H1 (cell line): ENCODE results near the gene FGFBP1. TPM values are rescaled to one million over a fixed set of nuclear protein-coding genes. Genes with fewer than 3 reads are reported as not detected.

Experiments
- FOSL1 ChIP-seq: IDR thresholded peaks from 2 replicates; pipeline ENCODE4 v1.6.1; 2011; ENCODE audit warnings: mild to moderate bottlenecking, low read depth, low read length, moderate library complexity; ENCODE audit not compliant: insufficient read depth
- GTF2F1 ChIP-seq: IDR thresholded peaks from 2 replicates; pipeline ENCODE4 v1.6.1; 2012; ENCODE audit warnings: low read depth, low read length, improper control_type of control experiment, borderline replicate concordance
- KDM1A ChIP-seq: fragments of 200-600, 300-600 bp; sonication (generic); IDR thresholded peaks from 2 replicates; pipeline ENCODE4 v1.7.1; 2016; ENCODE audit warnings: mild to moderate bottlenecking, low read length, borderline replicate concordance
- POU5F1 ChIP-seq: IDR thresholded peaks from 2 replicates; pipeline ENCODE4 v1.6.1; 2011; ENCODE audit warnings: low read depth, mild to moderate bottlenecking, low read length, moderate library complexity
- SRF ChIP-seq: IDR thresholded peaks from 2 replicates; pipeline ENCODE4 v1.6.1; 2011; ENCODE audit warnings: mild to moderate bottlenecking, low read depth, low read length, moderate library complexity
- polyA plus RNA-seq, 7 experiments: library from polyadenylated mRNA; depleted of rRNA in 3 of 7; stranded (reverse) in 5 of 7; unstranded in 2 of 7; fragments of >200 nt in 5 of 7; fragments of 200-250 nt in 2 of 7; gene quantifications; 1 replicate in 5 of 7; 2 replicates in 1 of 7; 4 replicates in 1 of 7; pipeline versions ENCODE4 v1.2.1 to v1.2.3, GENCODE V29; 2011 to 2013; ENCODE audit warnings: missing spikeins in 2 of 7, mixed read lengths in 2 of 7
- total RNA-seq: library from RNA; stranded (reverse); fragmentation: NEBNext Ultra II Directional; extraction: Animal tissue kit (Norgen Biotek cat#: 25700); gene quantifications from 2 replicates; pipeline ENCODE4 v1.2.1, GENCODE V29; 2021
- TF ChIP-seq, protein P1 (sequence below): fragments of 300-600 bp; sonication (generic); IDR thresholded peaks from 2 replicates; pipeline ENCODE4 v1.7.1; 2012; ENCODE audit warnings: low read length, moderate library complexity, mild to moderate bottlenecking, inconsistent platforms; ENCODE audit not compliant: insufficient replicate concordance
- TF ChIP-seq, protein P2 (sequence below): IDR thresholded peaks from 2 replicates; pipeline ENCODE4 v1.6.1; 2012; ENCODE audit warnings: inconsistent platforms

Gene FGFBP1
- total and polyA plus RNA-seq, 2 of the 8 experiments (the other 6 are each of a cell fraction or from before 2014, with no cell fraction given), result 0.17 to 0.20 TPM

- TF ChIP-seq, protein P1, sequence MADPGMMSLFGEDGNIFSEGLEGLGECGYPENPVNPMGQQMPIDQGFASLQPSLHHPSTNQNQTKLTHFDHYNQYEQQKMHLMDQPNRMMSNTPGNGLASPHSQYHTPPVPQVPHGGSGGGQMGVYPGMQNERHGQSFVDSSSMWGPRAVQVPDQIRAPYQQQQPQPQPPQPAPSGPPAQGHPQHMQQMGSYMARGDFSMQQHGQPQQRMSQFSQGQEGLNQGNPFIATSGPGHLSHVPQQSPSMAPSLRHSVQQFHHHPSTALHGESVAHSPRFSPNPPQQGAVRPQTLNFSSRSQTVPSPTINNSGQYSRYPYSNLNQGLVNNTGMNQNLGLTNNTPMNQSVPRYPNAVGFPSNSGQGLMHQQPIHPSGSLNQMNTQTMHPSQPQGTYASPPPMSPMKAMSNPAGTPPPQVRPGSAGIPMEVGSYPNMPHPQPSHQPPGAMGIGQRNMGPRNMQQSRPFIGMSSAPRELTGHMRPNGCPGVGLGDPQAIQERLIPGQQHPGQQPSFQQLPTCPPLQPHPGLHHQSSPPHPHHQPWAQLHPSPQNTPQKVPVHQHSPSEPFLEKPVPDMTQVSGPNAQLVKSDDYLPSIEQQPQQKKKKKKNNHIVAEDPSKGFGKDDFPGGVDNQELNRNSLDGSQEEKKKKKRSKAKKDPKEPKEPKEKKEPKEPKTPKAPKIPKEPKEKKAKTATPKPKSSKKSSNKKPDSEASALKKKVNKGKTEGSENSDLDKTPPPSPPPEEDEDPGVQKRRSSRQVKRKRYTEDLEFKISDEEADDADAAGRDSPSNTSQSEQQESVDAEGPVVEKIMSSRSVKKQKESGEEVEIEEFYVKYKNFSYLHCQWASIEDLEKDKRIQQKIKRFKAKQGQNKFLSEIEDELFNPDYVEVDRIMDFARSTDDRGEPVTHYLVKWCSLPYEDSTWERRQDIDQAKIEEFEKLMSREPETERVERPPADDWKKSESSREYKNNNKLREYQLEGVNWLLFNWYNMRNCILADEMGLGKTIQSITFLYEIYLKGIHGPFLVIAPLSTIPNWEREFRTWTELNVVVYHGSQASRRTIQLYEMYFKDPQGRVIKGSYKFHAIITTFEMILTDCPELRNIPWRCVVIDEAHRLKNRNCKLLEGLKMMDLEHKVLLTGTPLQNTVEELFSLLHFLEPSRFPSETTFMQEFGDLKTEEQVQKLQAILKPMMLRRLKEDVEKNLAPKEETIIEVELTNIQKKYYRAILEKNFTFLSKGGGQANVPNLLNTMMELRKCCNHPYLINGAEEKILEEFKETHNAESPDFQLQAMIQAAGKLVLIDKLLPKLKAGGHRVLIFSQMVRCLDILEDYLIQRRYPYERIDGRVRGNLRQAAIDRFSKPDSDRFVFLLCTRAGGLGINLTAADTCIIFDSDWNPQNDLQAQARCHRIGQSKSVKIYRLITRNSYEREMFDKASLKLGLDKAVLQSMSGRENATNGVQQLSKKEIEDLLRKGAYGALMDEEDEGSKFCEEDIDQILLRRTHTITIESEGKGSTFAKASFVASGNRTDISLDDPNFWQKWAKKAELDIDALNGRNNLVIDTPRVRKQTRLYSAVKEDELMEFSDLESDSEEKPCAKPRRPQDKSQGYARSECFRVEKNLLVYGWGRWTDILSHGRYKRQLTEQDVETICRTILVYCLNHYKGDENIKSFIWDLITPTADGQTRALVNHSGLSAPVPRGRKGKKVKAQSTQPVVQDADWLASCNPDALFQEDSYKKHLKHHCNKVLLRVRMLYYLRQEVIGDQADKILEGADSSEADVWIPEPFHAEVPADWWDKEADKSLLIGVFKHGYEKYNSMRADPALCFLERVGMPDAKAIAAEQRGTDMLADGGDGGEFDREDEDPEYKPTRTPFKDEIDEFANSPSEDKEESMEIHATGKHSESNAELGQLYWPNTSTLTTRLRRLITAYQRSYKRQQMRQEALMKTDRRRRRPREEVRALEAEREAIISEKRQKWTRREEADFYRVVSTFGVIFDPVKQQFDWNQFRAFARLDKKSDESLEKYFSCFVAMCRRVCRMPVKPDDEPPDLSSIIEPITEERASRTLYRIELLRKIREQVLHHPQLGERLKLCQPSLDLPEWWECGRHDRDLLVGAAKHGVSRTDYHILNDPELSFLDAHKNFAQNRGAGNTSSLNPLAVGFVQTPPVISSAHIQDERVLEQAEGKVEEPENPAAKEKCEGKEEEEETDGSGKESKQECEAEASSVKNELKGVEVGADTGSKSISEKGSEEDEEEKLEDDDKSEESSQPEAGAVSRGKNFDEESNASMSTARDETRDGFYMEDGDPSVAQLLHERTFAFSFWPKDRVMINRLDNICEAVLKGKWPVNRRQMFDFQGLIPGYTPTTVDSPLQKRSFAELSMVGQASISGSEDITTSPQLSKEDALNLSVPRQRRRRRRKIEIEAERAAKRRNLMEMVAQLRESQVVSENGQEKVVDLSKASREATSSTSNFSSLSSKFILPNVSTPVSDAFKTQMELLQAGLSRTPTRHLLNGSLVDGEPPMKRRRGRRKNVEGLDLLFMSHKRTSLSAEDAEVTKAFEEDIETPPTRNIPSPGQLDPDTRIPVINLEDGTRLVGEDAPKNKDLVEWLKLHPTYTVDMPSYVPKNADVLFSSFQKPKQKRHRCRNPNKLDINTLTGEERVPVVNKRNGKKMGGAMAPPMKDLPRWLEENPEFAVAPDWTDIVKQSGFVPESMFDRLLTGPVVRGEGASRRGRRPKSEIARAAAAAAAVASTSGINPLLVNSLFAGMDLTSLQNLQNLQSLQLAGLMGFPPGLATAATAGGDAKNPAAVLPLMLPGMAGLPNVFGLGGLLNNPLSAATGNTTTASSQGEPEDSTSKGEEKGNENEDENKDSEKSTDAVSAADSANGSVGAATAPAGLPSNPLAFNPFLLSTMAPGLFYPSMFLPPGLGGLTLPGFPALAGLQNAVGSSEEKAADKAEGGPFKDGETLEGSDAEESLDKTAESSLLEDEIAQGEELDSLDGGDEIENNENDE, result no peak
- TF ChIP-seq POU5F1 (no peak), GTF2F1 (no peak), KDM1A (no peak), FOSL1 (no peak), SRF (no peak)
- TF ChIP-seq, protein P2, sequence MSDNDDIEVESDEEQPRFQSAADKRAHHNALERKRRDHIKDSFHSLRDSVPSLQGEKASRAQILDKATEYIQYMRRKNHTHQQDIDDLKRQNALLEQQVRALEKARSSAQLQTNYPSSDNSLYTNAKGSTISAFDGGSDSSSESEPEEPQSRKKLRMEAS, result no peak
Measured at GRCh38 chr4:15898902-15899301, 39.6 kb downstream of the FGFBP1 start (continued).
